Stimulated activated CD4-positive, alpha-beta T cell treated with anti-CD3 and anti-CD28 coated beads, Interleukin-4, amount 100 ng/mL, for 24 hours (primary cell): ENCODE measurements around the gene PRSS33.

Source experiments
- DNase-seq: peaks from one replicate; pipeline ENCODE4 v3.0.0-alpha.2; 2020

The PRSS33 gene

GRCh38 chr16:2819939-2820835, 32.8 kb upstream of the PRSS33 start:
- DNase-seq: no peak

- no peak for DNase-seq
Measured at GRCh38 chr16:2819179-2819938, 32.0 kb upstream of the PRSS33 start.

- no peak for DNase-seq
Measured at GRCh38 chr16:2818272-2818876, 31.0 kb upstream of the PRSS33 start.

- no peak for DNase-seq
Measured at GRCh38 chr16:2817340-2818271, 30.2 kb upstream of the PRSS33 start.

- peak; percentile 22 for DNase-seq
Measured at GRCh38 chr16:2816751-2817339, 29.5 kb upstream of the PRSS33 start, which contains the start of gene PRSS21. PRSS21 (plus strand) TSS chr16:2817237; CDS start chr16:2817269, 32 bp downstream.

GRCh38 chr16:2815299-2815771, 28.0 kb upstream of the PRSS33 start:
- DNase-seq: no peak

- no peak for DNase-seq
Measured at GRCh38 chr16:2814551-2815298, 27.4 kb upstream of the PRSS33 start.

GRCh38 chr16:2813771-2814221, 26.4 kb upstream of the PRSS33 start:
- DNase-seq: no peak

GRCh38 chr16:2811703-2812471, 24.5 kb upstream of the PRSS33 start:
- DNase-seq: no peak

GRCh38 chr16:2810651-2811050, 23.3 kb upstream of the PRSS33 start:
- DNase-seq: no peak

- no peak for DNase-seq
Measured at GRCh38 chr16:2809149-2809760, 21.9 kb upstream of the PRSS33 start.

- DNase-seq: no peak
Measured at GRCh38 chr16:2808181-2808580, 20.8 kb upstream of the PRSS33 start.

GRCh38 chr16:2806286-2806685, 18.9 kb upstream of the PRSS33 start:
- no peak for DNase-seq

- no peak for DNase-seq
Measured at GRCh38 chr16:2804728-2805127, 17.4 kb upstream of the PRSS33 start.

GRCh38 chr16:2803545-2804195, 16.3 kb upstream of the PRSS33 start:
- DNase-seq: no peak

GRCh38 chr16:2799859-2800226, 12.5 kb upstream of the PRSS33 start:
- DNase-seq: no peak

- DNase-seq: no peak
Measured at GRCh38 chr16:2799205-2799858, 12.0 kb upstream of the PRSS33 start.

- DNase-seq: no peak
Measured at GRCh38 chr16:2798723-2799204, 11.4 kb upstream of the PRSS33 start.
